MM.1S (cell line): ENCODE results near the gene CENPA.

Source experiments
- DNase-seq: peaks from one replicate; pipeline ENCODE4 v3.0.0-alpha.2; 2015
- H2AFZ ChIP-seq: fragments of 300-600 bp; sonication (generic); 2 replicates; pipeline ENCODE4 v1.6.0; 2016; ENCODE audit warnings: antibody characterized with exemption, low read length
- H3F3A ChIP-seq: fragments of 300-600 bp; sonication (generic); 2 replicates; pipeline ENCODE4 v1.6.1; 2016; ENCODE audit warnings: mild to moderate bottlenecking, antibody characterized with exemption, low read length, moderate library complexity, mixed read lengths; ENCODE audit not compliant: insufficient read depth
- H3K27ac ChIP-seq: fragments of 300-600 bp; sonication (generic); 2 replicates; pipeline ENCODE4 v1.5.1; 2016; ENCODE audit warnings: mild to moderate bottlenecking, low read length
- H3K27me3 ChIP-seq: fragments of 300-600 bp; sonication (generic); replicated peaks from 2 replicates; pipeline ENCODE4 v1.6.0; 2016; ENCODE audit warnings: low read length; ENCODE audit not compliant: insufficient read depth
- H3K36me3 ChIP-seq: fragments of 300-600 bp; sonication (generic); replicated peaks from 2 replicates; pipeline ENCODE4 v1.6.1; 2016; ENCODE audit warnings: mild to moderate bottlenecking, low read length, mixed read lengths; ENCODE audit not compliant: insufficient read depth
- H3K4me1 ChIP-seq: fragments of 300-600 bp; sonication (generic); 2 replicates; pipeline ENCODE4 v1.6.1; 2016; ENCODE audit warnings: low read length, mixed read lengths
- H3K4me2 ChIP-seq: fragments of 300-600 bp; sonication (generic); 2 replicates; pipeline ENCODE4 v1.6.0; 2016; ENCODE audit warnings: low read depth, low read length
- H3K4me3 ChIP-seq: fragments of 300-600 bp; sonication (generic); 2 replicates; pipeline ENCODE4 v1.5.1; 2016; ENCODE audit warnings: low read length, mixed read lengths
- H3K79me2 ChIP-seq: fragments of 300-600 bp; sonication (generic); 2 replicates; pipeline ENCODE4 v1.6.1; 2016; ENCODE audit warnings: mixed run types, low read length, mixed read lengths
- H3K9ac ChIP-seq: fragments of 300-600 bp; sonication (generic); 2 replicates; pipeline ENCODE4 v1.6.1; 2016; ENCODE audit warnings: low read length, mixed read lengths
- H3K9me2 ChIP-seq: fragments of 300-600 bp; sonication (generic); replicated peaks from 2 replicates; pipeline ENCODE4 v1.6.1; 2016; ENCODE audit warnings: mild to moderate bottlenecking, low read length, mixed read lengths; ENCODE audit not compliant: insufficient read depth
- H3K9me3 ChIP-seq: fragments of 300-600 bp; sonication (generic); replicated peaks from 2 replicates; pipeline ENCODE4 v1.6.1; 2016; ENCODE audit warnings: mild to moderate bottlenecking, low read length, mixed read lengths; ENCODE audit not compliant: insufficient read depth
- H4K20me1 ChIP-seq: fragments of 300-600 bp; sonication (generic); 2 replicates; pipeline ENCODE4 v1.6.1; 2016; ENCODE audit warnings: mild to moderate bottlenecking, low read length, moderate library complexity, mixed read lengths; ENCODE audit not compliant: insufficient read depth
- CTCF ChIP-seq: fragments of 300-600 bp; sonication (generic); IDR thresholded peaks from 2 replicates; pipeline ENCODE4 v1.5.1; 2016; ENCODE audit warnings: antibody characterized with exemption, low read length, mixed read lengths
- EZH2 ChIP-seq: fragments of 300-600 bp; sonication (generic); optimal IDR thresholded peaks from 2 replicates; pipeline ENCODE3; 2017; ENCODE audit warnings: low read depth, mild to moderate bottlenecking, antibody characterized with exemption, low read length, mixed read lengths
- EZH2phosphoT487 ChIP-seq: fragments of 300-600 bp; sonication (generic); IDR thresholded peaks from 2 replicates; pipeline ENCODE4 v1.6.1; 2018; ENCODE audit warnings: antibody characterized with exemption, low read length

CENPA gene

GRCh38 chr2:26784570-26785234 is 1.2 kb upstream of the CENPA start:
- TF ChIP-seq CTCF (no peak), EZH2phosphoT487 (no peak), EZH2 (no peak)
- no peak for DNase-seq
- H3K9ac ChIP-seq = no peak overlapping the region
- no peaks in the 10 kb centered on the region; the same call in 1 of the 2 replicates for H3F3A ChIP-seq
- H3K27ac ChIP-seq = no peak overlapping the region
- H2AFZ ChIP-seq = no peak overlapping the region
- H3K36me3 ChIP-seq = no peaks in the 10 kb centered on the region
- H4K20me1 ChIP-seq = no peaks in the 10 kb centered on the region
- no peaks in the 10 kb centered on the region for H3K27me3 ChIP-seq
- H3K79me2 ChIP-seq = peaks cover 33% of the 10 kb centered on the region
- H3K9me2 ChIP-seq = no peaks in the 10 kb centered on the region
- H3K4me1 ChIP-seq = no peaks in the 10 kb centered on the region
- no peak overlapping the region for H3K4me3 ChIP-seq
- H3K9me3 ChIP-seq = no peaks in the 10 kb centered on the region
- H3K4me2 ChIP-seq = peak overlapping the region; percentile 74; the same call in 1 of the 2 replicates

GRCh38 chr2:26786207-26787028 is 562 bp downstream of the CENPA start:
- H4K20me1 ChIP-seq = no peaks in the 10 kb centered on the region
- no peaks in the 10 kb centered on the region for H3K4me1 ChIP-seq
- peak overlapping the region; percentile 66 for H3K9ac ChIP-seq
- no peaks in the 10 kb centered on the region for H3K9me2 ChIP-seq
- no peaks in the 10 kb centered on the region for H3K9me3 ChIP-seq
- peak overlapping the region; percentile 84 for H2AFZ ChIP-seq
- H3K36me3 ChIP-seq = no peaks in the 10 kb centered on the region
- no peak for TF ChIP-seq CTCF
- no peak for TF ChIP-seq EZH2phosphoT487
- TF ChIP-seq EZH2 = no peak
- H3K4me3 ChIP-seq = peak overlapping the region; percentile 73
- no peaks in the 10 kb centered on the region; the same call in 1 of the 2 replicates for H3F3A ChIP-seq
- H3K27me3 ChIP-seq = no peaks in the 10 kb centered on the region
- DNase-seq = peak; percentile 41
- peaks cover 41% of the 10 kb centered on the region for H3K79me2 ChIP-seq
- peak overlapping the region; percentile 31; the same call in 1 of the 2 replicates for H3K27ac ChIP-seq
- H3K4me2 ChIP-seq = peak overlapping the region; percentile 91

GRCh38 chr2:26792720-26793119 is 6.9 kb downstream of the CENPA start:
- Histone ChIP-seq H3F3A (no peaks in the 10 kb centered on the region), H3K79me2 (peaks cover 28% of the 10 kb centered on the region), H3K9me2 (no peaks in the 10 kb centered on the region), H3K4me1 (no peaks in the 10 kb centered on the region), H3K4me2 (no peak overlapping the region), H3K9ac (no peak overlapping the region), H4K20me1 (no peaks in the 10 kb centered on the region), H3K36me3 (0 out of 2 replicates have a peak, but pooled peaks cover 8% of the 10 kb centered on the region), H3K27me3 (no peaks in the 10 kb centered on the region), H3K9me3 (no peaks in the 10 kb centered on the region), H3K4me3 (no peak overlapping the region), H3K27ac (no peak overlapping the region), H2AFZ (no peak overlapping the region)
- DNase-seq = no peak
- no peak for TF ChIP-seq EZH2phosphoT487
- no peak for TF ChIP-seq EZH2
- TF ChIP-seq CTCF = no peak
